Osteoblast (primary cell): Measurements from ENCODE around the gene AFF3. TPM values are rescaled to one million over a fixed set of nuclear protein-coding genes. Genes with fewer than 3 reads are reported as not detected.
A peak's percentile ranks its signal among the peaks of the same experiment; 100 is the strongest.

ENCODE experiments used
- DNase-seq: peaks from one replicate; pipeline ENCODE4 v3.0.0; 2011; ENCODE audit warnings: low spot score, mixed read lengths; ENCODE audit not compliant: insufficient read length; ENCODE audit errors: missing footprints
- H2AFZ ChIP-seq: 2 replicates; pipeline ENCODE4 v1.6.0; 2011; ENCODE audit warnings: mild to moderate bottlenecking, low read length
- H3K27ac ChIP-seq: 2 replicates; pipeline ENCODE4 v1.5.1; 2011; ENCODE audit warnings: mild to moderate bottlenecking, low read depth, low read length, moderate library complexity
- H3K27me3 ChIP-seq: 2 replicates; pipeline ENCODE4 v1.6.0; 2012; ENCODE audit warnings: mild to moderate bottlenecking, control low read depth, inconsistent platforms, low read length, moderate library complexity; ENCODE audit not compliant: insufficient read depth
- H3K36me3 ChIP-seq: 2 replicates; pipeline ENCODE4 v1.5.1; 2011; ENCODE audit warnings: mild to moderate bottlenecking, low read length, control low read depth, moderate library complexity; ENCODE audit not compliant: insufficient read depth
- H3K4me1 ChIP-seq: 2 replicates; pipeline ENCODE4 v1.5.1; 2011; ENCODE audit warnings: mild to moderate bottlenecking, low read length, control low read depth, moderate library complexity; ENCODE audit not compliant: insufficient read depth
- H3K4me2 ChIP-seq: 2 replicates; pipeline ENCODE4 v1.6.0; 2011; ENCODE audit warnings: mild to moderate bottlenecking, low read length; ENCODE audit not compliant: insufficient read depth
- H3K4me3 ChIP-seq: fragments of 200-600 bp; sonication (generic); 3 replicates; pipeline ENCODE4 v1.5.1; 2012; ENCODE audit warnings: mild to moderate bottlenecking, low read length, inconsistent platforms; ENCODE audit not compliant: insufficient read depth
- H3K79me2 ChIP-seq: 2 replicates; pipeline ENCODE4 v1.6.0; 2012; ENCODE audit warnings: mild to moderate bottlenecking, low read length, control low read depth, inconsistent platforms; ENCODE audit not compliant: insufficient read depth
- H3K9me3 ChIP-seq: 2 replicates; pipeline ENCODE4 v1.5.1; 2011; ENCODE audit warnings: low read depth, low read length, control low read depth
- H4K20me1 ChIP-seq: 2 replicates; pipeline ENCODE4 v1.6.0; 2012; ENCODE audit warnings: mild to moderate bottlenecking, low read length, control low read depth; ENCODE audit not compliant: insufficient read depth
- total RNA-seq: library from RNA; depleted of rRNA; stranded (reverse); fragments of >200 nt; gene quantifications from 2 replicates; pipeline ENCODE4 v1.2.3, GENCODE V29; 2012
- TF ChIP-seq, protein P1 (sequence below): IDR thresholded peaks from 2 replicates; pipeline ENCODE4 v1.5.1; 2011; ENCODE audit warnings: mild to moderate bottlenecking, low read depth, low read length, moderate library complexity; ENCODE audit errors: extremely low read depth

The AFF3 gene
- total RNA-seq, 1 donor, result 4.3 TPM

DNA sequence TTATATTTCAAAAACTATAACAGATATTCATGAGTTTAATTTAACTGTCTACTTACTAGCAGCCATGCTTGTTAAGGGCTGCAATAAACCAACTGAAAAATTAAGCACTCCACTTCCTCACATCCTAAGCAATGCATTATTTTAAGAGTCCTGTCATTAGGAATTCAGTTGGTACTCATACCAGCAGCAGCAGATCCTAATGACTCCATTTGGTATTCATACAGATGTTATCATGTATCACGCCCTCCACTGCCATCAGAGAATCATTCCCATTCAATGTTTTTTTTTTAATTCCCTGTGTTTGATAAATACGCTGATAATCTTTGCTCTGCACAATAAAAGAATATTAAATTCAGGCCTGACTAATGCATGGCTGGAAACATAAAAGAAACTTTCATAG lies 236.8 kb downstream of the AFF3 start:
- Histone ChIP-seq H3K36me3 (no peaks in the 10 kb centered on the region), H2AFZ (no peak overlapping the region), H3K4me1 (no peaks in the 10 kb centered on the region), H3K27me3 (no peaks in the 10 kb centered on the region), H3K27ac (no peak overlapping the region), H3K4me2 (no peak overlapping the region), H3K79me2 (no peaks in the 10 kb centered on the region), H3K4me3 (no peak overlapping the region), H4K20me1 (no peaks in the 10 kb centered on the region), H3K9me3 (no peaks in the 10 kb centered on the region)
- TF ChIP-seq, protein P1, sequence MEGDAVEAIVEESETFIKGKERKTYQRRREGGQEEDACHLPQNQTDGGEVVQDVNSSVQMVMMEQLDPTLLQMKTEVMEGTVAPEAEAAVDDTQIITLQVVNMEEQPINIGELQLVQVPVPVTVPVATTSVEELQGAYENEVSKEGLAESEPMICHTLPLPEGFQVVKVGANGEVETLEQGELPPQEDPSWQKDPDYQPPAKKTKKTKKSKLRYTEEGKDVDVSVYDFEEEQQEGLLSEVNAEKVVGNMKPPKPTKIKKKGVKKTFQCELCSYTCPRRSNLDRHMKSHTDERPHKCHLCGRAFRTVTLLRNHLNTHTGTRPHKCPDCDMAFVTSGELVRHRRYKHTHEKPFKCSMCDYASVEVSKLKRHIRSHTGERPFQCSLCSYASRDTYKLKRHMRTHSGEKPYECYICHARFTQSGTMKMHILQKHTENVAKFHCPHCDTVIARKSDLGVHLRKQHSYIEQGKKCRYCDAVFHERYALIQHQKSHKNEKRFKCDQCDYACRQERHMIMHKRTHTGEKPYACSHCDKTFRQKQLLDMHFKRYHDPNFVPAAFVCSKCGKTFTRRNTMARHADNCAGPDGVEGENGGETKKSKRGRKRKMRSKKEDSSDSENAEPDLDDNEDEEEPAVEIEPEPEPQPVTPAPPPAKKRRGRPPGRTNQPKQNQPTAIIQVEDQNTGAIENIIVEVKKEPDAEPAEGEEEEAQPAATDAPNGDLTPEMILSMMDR, result no peak
- DNase-seq, result no peak

DNA sequence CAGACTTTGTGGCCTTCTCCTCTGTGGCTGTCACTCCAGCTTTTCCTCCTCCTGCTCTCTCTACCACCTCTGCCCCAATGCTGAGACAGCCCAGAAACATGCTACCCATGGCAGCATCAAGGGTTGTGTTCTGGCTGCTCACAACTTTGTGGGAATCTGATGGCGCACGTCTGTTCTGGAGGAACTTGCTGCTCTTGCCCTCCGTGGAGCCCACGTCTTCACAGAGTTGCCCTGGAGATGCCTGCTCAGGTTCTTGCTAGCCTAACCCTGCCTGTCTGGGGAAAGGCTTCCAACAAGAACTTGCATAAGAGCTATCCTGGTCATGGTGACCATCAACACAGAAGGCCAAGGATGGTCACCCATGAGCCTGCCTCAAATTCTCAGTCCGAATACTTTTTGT lies 237.4 kb downstream of the AFF3 start:
- no peaks in the 10 kb centered on the region for H4K20me1 ChIP-seq
- H3K4me2 ChIP-seq, result no peak overlapping the region
- TF ChIP-seq, protein P1, result no peak
- no peak overlapping the region for H3K27ac ChIP-seq
- H3K36me3 ChIP-seq, result no peaks in the 10 kb centered on the region
- no peaks in the 10 kb centered on the region for H3K27me3 ChIP-seq
- H2AFZ ChIP-seq, result no peak overlapping the region
- no peaks in the 10 kb centered on the region for H3K9me3 ChIP-seq
- no peak for DNase-seq
- no peak overlapping the region for H3K4me3 ChIP-seq
- no peaks in the 10 kb centered on the region for H3K4me1 ChIP-seq
- no peaks in the 10 kb centered on the region for H3K79me2 ChIP-seq

DNA sequence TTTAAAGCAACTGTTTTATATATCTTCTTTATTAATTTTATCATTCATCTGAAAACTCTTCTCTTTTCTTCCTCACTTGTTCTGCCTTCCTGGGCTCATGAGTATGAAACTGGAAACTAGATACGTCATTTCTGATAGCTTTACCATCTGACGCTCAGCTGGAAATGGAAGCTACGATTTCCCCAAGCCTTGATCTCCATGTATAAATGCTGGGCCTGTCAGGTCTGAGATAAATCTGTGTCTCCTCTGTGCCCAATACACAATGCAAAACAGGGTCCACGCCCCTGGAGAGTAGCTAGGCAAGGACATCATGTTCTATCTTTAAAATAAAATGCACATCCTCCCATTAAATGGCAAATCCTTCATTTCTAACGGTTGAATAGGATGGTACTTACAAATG lies 238.4 kb downstream of the AFF3 start:
- no peak for DNase-seq
- no peaks in the 10 kb centered on the region for H3K79me2 ChIP-seq

DNA sequence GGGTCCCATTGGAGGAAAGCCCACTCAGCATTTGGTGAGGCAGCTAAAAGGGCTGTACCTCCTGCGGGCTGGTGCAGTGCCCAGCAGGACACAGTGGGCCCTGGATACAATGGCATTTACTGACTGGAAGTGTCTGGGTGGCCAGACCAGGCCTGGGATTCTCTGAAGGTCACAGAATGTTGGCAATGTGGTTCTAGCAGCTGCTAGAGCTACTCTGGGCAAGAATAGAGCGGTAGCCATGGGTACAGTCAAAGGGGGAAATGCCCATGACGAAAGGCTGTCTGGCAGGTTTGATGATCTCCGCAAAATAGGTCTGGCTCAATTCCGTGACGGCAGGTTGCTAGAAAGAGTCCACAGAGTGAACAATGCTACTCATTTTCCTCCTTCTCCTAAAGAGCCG lies 241.8 kb downstream of the AFF3 start:
- no peaks in the 10 kb centered on the region for H3K36me3 ChIP-seq
- peak; percentile 30 for DNase-seq
- no peaks in the 10 kb centered on the region for H3K79me2 ChIP-seq
- H4K20me1 ChIP-seq, result peaks cover 3% of the 10 kb centered on the region
- H3K4me2 ChIP-seq, result no peak overlapping the region
- H3K4me3 ChIP-seq, result no peak overlapping the region
- H3K27me3 ChIP-seq, result no peaks in the 10 kb centered on the region
- no peaks in the 10 kb centered on the region for H3K9me3 ChIP-seq
- H3K27ac ChIP-seq, result no peak overlapping the region
- no peak overlapping the region for H2AFZ ChIP-seq
- TF ChIP-seq, protein P1, result no peak
- no peaks in the 10 kb centered on the region for H3K4me1 ChIP-seq

More for the DNA sequence above, 238.4 kb downstream of the AFF3 start:
- TF ChIP-seq, protein P1, result no peak
- Histone ChIP-seq H3K9me3 (no peaks in the 10 kb centered on the region), H3K36me3 (no peaks in the 10 kb centered on the region), H3K4me2 (no peak overlapping the region), H3K27ac (no peak overlapping the region), H4K20me1 (no peaks in the 10 kb centered on the region), H2AFZ (no peak overlapping the region), H3K27me3 (no peaks in the 10 kb centered on the region), H3K4me3 (no peak overlapping the region), H3K4me1 (no peaks in the 10 kb centered on the region)
